Mesenteric fat pad (tissue), 1 donor: Measurements from ENCODE around the gene CDKN2B. TPM values are rescaled to one million over a fixed set of nuclear protein-coding genes. Genes with fewer than 3 reads are reported as not detected.
"Not testable (repeated sequence)": the region's sequence is repeated elsewhere in the genome, so short reads cannot be mapped to it uniquely, and the experiment has no call there.

ENCODE experiments used
- DNase-seq: peaks from one replicate; pipeline ENCODE4 v3.0.0-alpha.2; 2020; ENCODE audit warnings: low spot score
- total RNA-seq: library from RNA; stranded (reverse); fragmentation: NEBNext Ultra II Directional; extraction: Animal tissue kit (Norgen Biotek cat#: 25700); gene quantifications from one replicate; pipeline ENCODE4 v1.2.1, GENCODE V29; 2021
- donor health status: DM: yes; HTN: yes; CAD: no.

The CDKN2B gene
- total RNA-seq, 1 donor from 2014 or later: 68.7 TPM

- no peak for DNase-seq
Observed at GRCh38 chr9:21969951-21970799, 38.9 kb downstream of the CDKN2B start.

GRCh38 chr9:21969011-21969940 lies 39.8 kb downstream of the CDKN2B start:
- DNase-seq: peak; percentile 85

GRCh38 chr9:21968331-21969010 lies 40.6 kb downstream of the CDKN2B start:
- DNase-seq: no peak

GRCh38 chr9:21967702-21968101 lies 41.4 kb downstream of the CDKN2B start:
- DNase-seq: no peak

GRCh38 chr9:21967169-21967568 lies 41.9 kb downstream of the CDKN2B start:
- DNase-seq: no peak

GRCh38 chr9:21966140-21966851 lies 42.8 kb downstream of the CDKN2B start:
- no peak for DNase-seq

- peak; percentile 89 for DNase-seq
Observed at GRCh38 chr9:21965401-21965951, 43.6 kb downstream of the CDKN2B start.

GRCh38 chr9:21964925-21965385 lies 44.1 kb downstream of the CDKN2B start:
- peak; percentile 81 for DNase-seq

GRCh38 chr9:21961569-21961968 lies 47.5 kb downstream of the CDKN2B start:
- DNase-seq: no peak

- not testable (repeated sequence) for DNase-seq
Observed at GRCh38 chr9:21959268-21959667, 49.8 kb downstream of the CDKN2B start.

- no peak for DNase-seq
Observed at GRCh38 chr9:21958833-21959232, 50.3 kb downstream of the CDKN2B start.

Other genes with a start within 250 kb of the CDKN2B start
- gene MTAP, start 206.7 kb downstream of the CDKN2B start, total RNA-seq: 38.8 TPM
- gene CDKN2A, start 14.9 kb downstream of the CDKN2B start, total RNA-seq: 4.2 TPM
- 0.64 TPM for gene CDKN2B-AS1, start 14.5 kb downstream of the CDKN2B start, total RNA-seq